T-helper 17 cell (primary cell): ENCODE data around the gene NMNAT2. TPM values are rescaled to one million over a fixed set of nuclear protein-coding genes. Genes with fewer than 3 reads are reported as not detected.

Source experiments
- ATAC-seq: fragments of 150-1000 bp; cut with Tn5 transposase; 2 replicates; pipeline ENCODE4 v1.10.0; 2021; ENCODE audit warnings: mild to moderate bottlenecking, moderate library complexity
- DNase-seq, 3 donors: peaks; one replicate each; pipeline versions ENCODE4 v3.0.0 to v3.0.0-alpha.2; 2020 to 2021
- H3K9me3 ChIP-seq: one replicate; pipeline ENCODE4 v1.7.0; 2013; ENCODE audit warnings: low read length, mild to moderate bottlenecking; ENCODE audit not compliant: control insufficient read depth, poor library complexity, severe bottlenecking
- H3K27ac Mint-ChIP-seq: one replicate; pipeline ENCODE4 v1.8.0; 2022; ENCODE audit warnings: mild to moderate bottlenecking, moderate library complexity, mixed read lengths
- H3K27me3 Mint-ChIP-seq: one replicate; pipeline ENCODE4 v1.8.0; 2022; ENCODE audit warnings: mixed read lengths
- H3K36me3 Mint-ChIP-seq: one replicate; pipeline ENCODE4 v1.8.0; 2022; ENCODE audit warnings: low read depth, mixed read lengths
- H3K4me1 Mint-ChIP-seq: one replicate; pipeline ENCODE4 v1.8.0; 2022; ENCODE audit warnings: mild to moderate bottlenecking, mixed read lengths
- H3K4me3 Mint-ChIP-seq: one replicate; pipeline ENCODE4 v1.8.0; 2022; ENCODE audit warnings: mild to moderate bottlenecking, moderate library complexity, mixed read lengths
- total RNA-seq, 4 donors: library from RNA in 2 of 4; stranded (reverse) in 2 of 4; gene quantifications; one replicate each; pipeline ENCODE4 v1.2.3 and lab custom pipeline; 2022 to 2026

The NMNAT2 gene
- total RNA-seq: not detected
- total RNA-seq (lab: John Stamatoyannopoulos, UW): 0 reads per million in 2 donors

DNA sequence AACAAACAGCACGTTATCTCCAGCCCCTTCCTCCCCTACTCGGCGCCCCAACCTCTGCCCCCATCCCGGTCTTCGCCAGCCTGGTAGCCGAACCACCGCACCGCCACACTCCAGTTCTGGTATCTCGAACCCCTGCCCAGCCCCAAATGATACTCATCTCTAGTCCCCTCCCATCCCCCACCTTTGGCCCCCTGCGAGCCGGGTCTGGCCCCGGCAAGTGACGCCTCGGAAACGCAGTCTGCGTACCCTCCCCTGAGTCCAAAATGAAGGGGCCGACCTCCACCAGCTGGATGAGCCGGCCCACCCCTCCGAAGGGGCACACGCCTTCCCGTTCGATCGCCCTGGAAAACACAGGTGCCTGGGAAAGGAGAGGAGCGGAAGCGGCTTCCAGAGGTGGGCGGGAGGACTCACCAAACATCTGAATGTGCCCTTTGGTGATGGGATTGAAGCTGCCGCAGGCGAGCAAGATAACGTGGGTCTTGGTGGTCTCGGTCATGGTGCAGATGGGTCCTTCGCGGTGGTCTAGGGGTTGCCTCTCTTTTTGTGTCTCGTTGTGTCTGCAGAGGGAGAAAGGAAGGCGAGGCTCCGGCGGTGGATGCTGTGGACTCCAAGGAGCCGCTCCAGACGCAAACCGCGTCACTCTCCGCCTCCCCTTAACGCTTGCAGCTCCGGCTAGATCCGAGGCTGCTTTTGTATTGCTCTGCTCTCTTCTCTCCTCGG is at the start of gene NMNAT2:
Gene NMNAT2, minus strand, starts transcription at position 609 of the 720 bp plus-strand sequence. Its CDS starts 113 bp downstream, at position 496.
- Mint-ChIP-seq H3K36me3 (peaks cover 3% of the 10 kb centered on the region), H3K27me3 (peaks cover 71% of the 10 kb centered on the region), H3K4me3 (peak within 1 kb of the TSS; percentile 79), H3K4me1 (peaks cover 20% of the 10 kb centered on the region), H3K27ac (no peak within 1 kb of the TSS)
- DNase-seq (no peak), ATAC-seq (no peak)
- H3K9me3 ChIP-seq: no peaks in the 10 kb centered on the region

DNA sequence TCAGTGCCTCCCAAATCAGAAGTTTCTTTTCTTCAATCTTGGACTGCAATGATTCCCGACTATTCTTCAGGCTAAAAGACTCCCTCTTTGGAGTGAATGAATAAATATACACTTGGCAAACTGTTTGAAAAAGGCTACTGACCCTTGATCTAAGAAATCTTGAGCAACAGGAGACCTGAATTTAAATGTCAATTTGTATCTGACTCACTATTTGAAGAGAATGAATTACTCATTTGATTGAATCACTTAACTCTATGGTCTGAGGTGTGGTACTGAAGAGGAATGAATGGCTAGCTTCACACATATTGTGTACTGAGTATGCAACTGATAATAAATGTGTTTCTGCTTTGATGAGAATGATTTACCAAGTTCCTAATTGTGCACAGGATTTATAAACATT is 49.5 kb upstream of the NMNAT2 start:
- no peaks in the 10 kb centered on the region for H3K9me3 ChIP-seq
- no peak overlapping the region for H3K27ac Mint-ChIP-seq
- peaks cover 6% of the 10 kb centered on the region for H3K36me3 Mint-ChIP-seq
- H3K4me1 Mint-ChIP-seq: peaks cover 16% of the 10 kb centered on the region
- H3K4me3 Mint-ChIP-seq: no peak overlapping the region
- H3K27me3 Mint-ChIP-seq: peaks cover 25% of the 10 kb centered on the region
- no peak for DNase-seq
- ATAC-seq: no peak

DNA sequence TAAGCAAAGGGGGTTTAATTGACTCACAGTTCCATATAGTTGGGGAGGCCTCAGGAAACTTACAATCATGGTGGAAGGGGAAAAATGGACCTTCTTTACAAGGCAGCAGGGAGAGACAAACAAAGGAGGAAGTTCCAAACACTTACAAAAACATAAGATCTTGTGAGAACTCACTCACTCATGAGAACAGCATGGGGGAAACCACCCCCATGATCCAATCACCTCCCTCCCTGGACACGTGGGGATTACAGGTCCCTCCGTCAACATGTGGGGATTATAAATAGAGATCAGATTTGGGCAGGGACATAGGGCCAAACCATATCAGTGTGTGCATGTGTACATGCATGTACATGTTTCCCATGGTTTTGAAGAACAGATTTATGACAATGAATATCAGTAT is 48.6 kb upstream of the NMNAT2 start:
- DNase-seq: no peak
- no peaks in the 10 kb centered on the region for H3K9me3 ChIP-seq
- Mint-ChIP-seq H3K27ac (no peak overlapping the region), H3K4me3 (no peak overlapping the region), H3K27me3 (peaks cover 31% of the 10 kb centered on the region), H3K36me3 (peaks cover 1% of the 10 kb centered on the region), H3K4me1 (peaks cover 13% of the 10 kb centered on the region)
- no peak for ATAC-seq

DNA sequence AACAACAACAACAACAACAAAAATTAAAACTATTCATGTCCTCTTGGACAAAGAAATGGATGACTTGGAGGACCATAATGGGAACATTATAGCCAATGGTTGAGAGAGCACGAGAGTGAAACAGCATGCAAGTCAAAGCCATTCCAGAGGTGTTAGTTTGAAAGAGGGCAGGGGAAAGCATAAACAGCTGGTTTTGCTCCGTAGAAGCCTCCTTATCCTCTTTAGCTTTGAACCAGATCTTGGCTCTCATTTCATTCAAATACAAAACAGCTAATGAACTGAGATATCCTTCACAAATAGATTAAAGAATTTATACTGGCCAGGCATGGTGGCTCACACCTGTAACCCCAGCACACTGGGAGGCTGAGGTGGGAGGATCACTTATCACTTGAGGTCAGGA is 45.4 kb upstream of the NMNAT2 start:
- Mint-ChIP-seq H3K27me3 (peaks cover 42% of the 10 kb centered on the region), H3K36me3 (peaks cover 2% of the 10 kb centered on the region), H3K4me3 (no peak overlapping the region), H3K4me1 (peaks cover 8% of the 10 kb centered on the region), H3K27ac (no peak overlapping the region)
- H3K9me3 ChIP-seq: no peaks in the 10 kb centered on the region
- DNase-seq (no peak), ATAC-seq (no peak)

DNA sequence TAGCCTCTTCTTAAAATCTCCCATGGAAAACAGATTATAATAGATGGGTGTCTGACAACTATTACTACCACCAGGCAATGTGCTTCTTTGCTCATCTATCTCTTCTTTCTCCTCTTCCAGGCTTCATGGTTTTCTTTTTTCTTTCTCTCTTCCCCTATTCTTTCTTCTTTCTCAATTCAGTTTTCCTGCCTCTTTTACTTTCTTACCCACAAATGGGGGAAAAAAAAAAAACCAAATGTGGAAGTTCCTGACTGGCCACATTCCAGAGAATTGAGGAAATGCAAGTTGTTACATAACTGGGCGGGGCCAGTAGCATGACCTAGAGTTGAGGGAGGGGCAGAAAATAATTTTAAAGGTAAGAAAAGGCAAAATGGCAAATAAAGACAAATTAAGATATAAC is 43.2 kb upstream of the NMNAT2 start:
- DNase-seq (no peak), ATAC-seq (no peak)
- no peak overlapping the region for H3K27ac Mint-ChIP-seq
- H3K4me1 Mint-ChIP-seq: peaks cover 8% of the 10 kb centered on the region
- no peaks in the 10 kb centered on the region for H3K9me3 ChIP-seq
- H3K4me3 Mint-ChIP-seq: no peak overlapping the region
- peaks cover 2% of the 10 kb centered on the region for H3K36me3 Mint-ChIP-seq
- peaks cover 48% of the 10 kb centered on the region for H3K27me3 Mint-ChIP-seq

DNA sequence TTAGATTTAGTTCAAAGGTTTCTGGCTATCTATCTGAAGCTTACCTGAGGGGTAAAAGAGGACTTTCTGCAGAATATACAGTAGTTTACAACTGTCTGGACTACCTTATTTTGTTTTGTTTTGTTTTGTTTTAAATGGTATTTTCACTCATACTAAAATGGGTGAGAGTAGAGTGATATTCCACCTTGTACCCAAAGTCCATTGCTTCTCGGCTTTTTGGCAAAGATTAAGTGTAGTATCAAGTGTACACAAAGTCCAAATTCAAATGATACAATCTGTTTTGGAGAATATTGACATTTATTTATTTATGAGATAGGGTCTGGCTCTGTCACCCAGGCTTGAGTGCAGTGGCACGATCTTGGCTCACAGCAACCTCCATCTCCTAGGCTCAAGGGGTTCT is 42.4 kb upstream of the NMNAT2 start:
- Mint-ChIP-seq H3K4me1 (peaks cover 8% of the 10 kb centered on the region), H3K4me3 (no peak overlapping the region), H3K36me3 (peaks cover 2% of the 10 kb centered on the region), H3K27ac (no peak overlapping the region), H3K27me3 (peaks cover 54% of the 10 kb centered on the region)
- no peak for DNase-seq
- H3K9me3 ChIP-seq: no peaks in the 10 kb centered on the region
- ATAC-seq: no peak

DNA sequence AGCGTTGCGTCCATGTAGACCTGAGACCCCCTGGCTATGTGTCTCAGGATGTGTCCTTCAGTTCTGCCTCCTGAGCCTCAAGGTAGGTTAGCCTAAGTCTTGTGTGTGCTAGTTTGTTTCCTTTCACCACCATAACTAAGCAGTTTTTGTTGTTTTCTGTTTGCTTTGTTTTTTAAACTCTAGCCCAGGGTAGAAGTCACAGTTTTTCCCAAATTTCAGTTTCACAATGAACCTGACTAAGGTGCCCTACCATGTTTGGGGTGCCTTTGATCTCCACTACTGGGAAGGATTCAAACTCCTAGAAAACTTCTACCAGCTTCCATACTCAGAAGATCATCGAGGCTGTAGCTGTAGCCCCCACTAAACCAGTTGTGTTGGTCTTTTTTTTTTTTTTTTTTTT is 39.3 kb upstream of the NMNAT2 start:
- ATAC-seq (no peak), DNase-seq (no peak)
- Mint-ChIP-seq H3K27ac (no peak overlapping the region), H3K27me3 (peaks cover 43% of the 10 kb centered on the region), H3K4me1 (peaks cover 6% of the 10 kb centered on the region), H3K4me3 (no peak overlapping the region), H3K36me3 (peaks cover 2% of the 10 kb centered on the region)
- H3K9me3 ChIP-seq: no peaks in the 10 kb centered on the region

DNA sequence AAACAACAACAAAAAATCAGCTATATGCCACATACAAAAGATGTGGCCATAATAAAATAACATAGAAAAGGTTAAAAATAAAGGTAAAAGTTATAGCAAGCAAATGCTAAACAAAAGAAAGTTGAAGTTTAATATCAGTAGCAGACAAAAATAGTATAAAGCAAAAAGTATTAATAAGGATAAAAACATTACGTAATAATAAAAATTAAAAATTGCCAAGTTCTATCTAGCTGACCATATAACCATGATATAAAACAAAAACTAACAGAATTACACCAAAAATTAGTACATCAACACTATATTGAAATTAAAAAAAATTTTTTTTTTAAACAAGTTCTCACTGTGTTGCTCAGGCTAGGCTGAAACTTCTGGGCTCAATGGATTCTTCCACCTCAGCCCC is 38.6 kb upstream of the NMNAT2 start:
- no peak overlapping the region for H3K4me3 Mint-ChIP-seq
- no peak for ATAC-seq

DNA sequence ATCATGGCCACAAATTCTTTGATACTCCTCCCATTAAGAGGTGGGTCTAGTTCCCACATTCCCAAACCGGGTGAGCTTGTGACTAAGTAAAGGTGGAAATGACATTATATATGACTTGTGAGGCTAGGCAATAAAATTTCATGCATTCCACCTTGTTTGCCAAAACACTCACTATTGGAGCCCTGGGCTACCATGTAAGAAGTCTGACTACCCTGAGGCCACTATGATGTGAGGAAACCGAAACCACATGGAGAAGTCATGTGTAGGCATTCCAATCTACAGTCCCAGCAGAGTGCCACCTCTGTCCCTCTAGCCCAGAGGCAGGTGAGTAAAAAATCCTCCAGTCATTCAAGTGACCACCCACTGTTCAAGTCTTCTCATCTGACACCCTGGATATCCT is 36.2 kb upstream of the NMNAT2 start:
- Mint-ChIP-seq H3K27ac (no peak overlapping the region), H3K4me3 (no peak overlapping the region), H3K27me3 (peaks cover 34% of the 10 kb centered on the region), H3K4me1 (no peaks in the 10 kb centered on the region), H3K36me3 (no peaks in the 10 kb centered on the region)
- H3K9me3 ChIP-seq: no peaks in the 10 kb centered on the region
- ATAC-seq (no peak), DNase-seq (no peak)

More for the DNA sequence above, 38.6 kb upstream of the NMNAT2 start:
- Mint-ChIP-seq H3K27ac (no peak overlapping the region), H3K4me1 (peaks cover 3% of the 10 kb centered on the region), H3K27me3 (peaks cover 40% of the 10 kb centered on the region), H3K36me3 (peaks cover 2% of the 10 kb centered on the region)
- H3K9me3 ChIP-seq: no peaks in the 10 kb centered on the region
- no peak for DNase-seq

DNA sequence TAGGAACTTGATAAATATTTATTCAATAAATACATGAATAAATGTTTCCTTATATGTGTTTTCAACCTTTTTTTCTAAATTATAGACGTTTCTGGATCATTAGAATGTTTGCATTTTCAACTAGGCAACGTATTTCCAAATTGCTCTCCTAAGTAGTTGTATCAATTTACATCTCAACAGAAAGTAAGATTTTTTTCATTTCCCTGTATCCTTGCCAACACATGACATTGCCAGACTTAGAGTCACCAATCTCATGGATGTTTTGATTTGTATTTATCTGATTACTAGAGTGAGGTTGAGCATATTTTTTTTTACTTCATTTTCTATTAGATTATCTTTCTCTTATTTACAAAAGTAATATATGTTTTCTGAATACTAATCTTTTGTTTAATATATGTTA is 31.9 kb upstream of the NMNAT2 start:
- no peak overlapping the region for H3K27ac Mint-ChIP-seq
- peaks cover 13% of the 10 kb centered on the region for H3K27me3 Mint-ChIP-seq
- ATAC-seq (no peak), DNase-seq (no peak)
- no peaks in the 10 kb centered on the region for H3K36me3 Mint-ChIP-seq
- no peak overlapping the region for H3K4me3 Mint-ChIP-seq
- no peaks in the 10 kb centered on the region for H3K4me1 Mint-ChIP-seq
- no peaks in the 10 kb centered on the region for H3K9me3 ChIP-seq

DNA sequence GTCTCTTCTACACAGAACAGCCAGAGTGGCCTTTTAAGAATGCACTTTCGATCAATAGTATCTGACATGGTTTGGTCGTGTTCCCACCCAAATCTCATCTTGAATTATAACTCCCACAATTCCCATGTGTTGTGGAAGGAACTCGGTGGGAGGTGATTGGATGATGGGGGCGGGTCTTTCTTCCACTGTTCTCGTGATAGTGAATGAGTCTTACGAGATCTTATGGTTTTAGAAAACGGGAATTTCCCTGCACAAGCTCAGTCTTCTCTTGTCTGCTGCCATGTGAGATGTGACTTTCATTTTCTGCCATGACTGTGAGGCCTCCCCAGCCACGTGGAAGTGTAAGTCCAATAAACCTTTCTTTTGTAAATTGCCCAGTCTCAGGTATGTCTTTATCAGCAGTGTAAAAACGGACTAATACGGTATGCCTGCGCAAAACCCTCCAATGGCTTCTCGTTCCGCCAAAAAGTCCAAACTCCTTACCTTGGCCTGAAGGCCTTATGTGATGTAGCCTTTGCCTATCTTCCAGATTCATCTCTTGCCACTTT is 31.1 kb upstream of the NMNAT2 start:
- ATAC-seq: no peak
- no peak overlapping the region for H3K4me3 Mint-ChIP-seq
- H3K36me3 Mint-ChIP-seq: no peaks in the 10 kb centered on the region
- no peak for DNase-seq
- H3K9me3 ChIP-seq: no peaks in the 10 kb centered on the region
- no peaks in the 10 kb centered on the region for H3K4me1 Mint-ChIP-seq
- H3K27ac Mint-ChIP-seq: no peak overlapping the region
- peaks cover 5% of the 10 kb centered on the region for H3K27me3 Mint-ChIP-seq

DNA sequence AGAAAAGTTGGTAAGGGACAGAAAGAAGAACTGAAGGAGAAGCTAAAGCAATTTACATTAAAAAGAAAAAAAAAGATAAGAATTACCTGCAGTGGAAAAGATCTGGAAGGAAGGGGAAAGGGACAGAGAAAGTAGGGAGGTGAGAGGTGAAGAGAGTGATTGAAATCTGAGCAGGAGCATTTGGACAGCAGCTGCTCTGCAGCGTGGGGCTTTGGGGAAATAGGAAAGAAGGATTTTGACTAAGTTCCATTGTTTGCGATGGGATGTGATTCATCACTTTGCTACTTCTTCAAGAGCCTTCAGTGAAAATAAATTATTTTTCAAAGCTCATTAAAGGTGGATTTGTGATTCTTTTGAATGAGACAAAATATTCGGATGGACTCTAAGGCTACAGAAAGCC is 26.1 kb upstream of the NMNAT2 start:
- ATAC-seq: no peak
- H3K36me3 Mint-ChIP-seq: no peaks in the 10 kb centered on the region
- no peak overlapping the region for H3K4me3 Mint-ChIP-seq
- peaks cover 3% of the 10 kb centered on the region for H3K4me1 Mint-ChIP-seq
- H3K27ac Mint-ChIP-seq: no peak overlapping the region
- no peaks in the 10 kb centered on the region for H3K9me3 ChIP-seq
- H3K27me3 Mint-ChIP-seq: peaks cover 6% of the 10 kb centered on the region
- DNase-seq: no peak

DNA sequence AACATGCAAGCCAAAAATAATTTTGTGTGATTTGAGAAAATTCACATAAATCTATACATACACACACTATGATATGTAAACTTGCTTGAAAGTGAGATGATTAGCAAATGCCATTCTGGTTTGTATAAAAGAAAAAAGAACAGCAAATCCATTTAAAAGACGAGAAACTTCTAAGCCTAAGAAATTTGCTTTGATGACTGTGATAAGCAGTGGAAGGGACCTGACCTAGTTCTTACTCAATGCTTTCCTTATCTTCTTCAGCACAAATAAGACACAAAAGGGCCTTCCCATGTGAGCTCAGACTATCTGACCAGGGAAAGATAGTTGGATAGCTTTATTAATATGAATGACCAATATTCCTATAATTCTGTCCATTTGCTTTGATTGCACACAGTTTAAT is 25.3 kb upstream of the NMNAT2 start:
- H3K9me3 ChIP-seq: no peaks in the 10 kb centered on the region
- Mint-ChIP-seq H3K4me3 (no peak overlapping the region), H3K4me1 (peaks cover 3% of the 10 kb centered on the region), H3K36me3 (no peaks in the 10 kb centered on the region), H3K27ac (no peak overlapping the region), H3K27me3 (peaks cover 6% of the 10 kb centered on the region)
- no peak for ATAC-seq
- DNase-seq: no peak

DNA sequence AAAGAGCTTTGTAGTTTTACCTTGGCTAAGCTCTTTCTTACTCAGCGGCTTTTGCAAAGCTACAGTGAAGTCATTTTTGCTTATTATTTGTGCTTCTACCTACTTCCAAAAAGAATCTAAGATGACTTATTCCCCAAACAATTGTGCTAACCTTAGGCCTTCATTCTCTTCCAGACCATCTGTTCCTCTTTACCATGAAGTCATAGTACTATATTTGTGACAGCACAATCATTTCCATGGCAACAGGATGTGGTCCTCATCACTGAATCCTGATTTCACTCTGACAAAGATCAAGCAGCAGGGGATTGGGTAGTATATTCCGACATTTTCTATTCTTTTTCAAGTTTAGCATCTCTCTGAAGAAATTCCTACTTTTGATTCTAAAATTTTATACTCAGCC is 24.8 kb upstream of the NMNAT2 start:
- ATAC-seq (no peak), DNase-seq (no peak)
- Mint-ChIP-seq H3K36me3 (no peaks in the 10 kb centered on the region), H3K27me3 (peaks cover 6% of the 10 kb centered on the region), H3K4me1 (peaks cover 3% of the 10 kb centered on the region), H3K4me3 (no peak overlapping the region), H3K27ac (no peak overlapping the region)
- no peaks in the 10 kb centered on the region for H3K9me3 ChIP-seq
